ENCODE measurements around the gene POP4. TPM values are rescaled to one million over a fixed set of nuclear protein-coding genes. Genes with fewer than 3 reads are reported as not detected.

The POP4 gene
- polyA plus RNA-seq, 3 donors from 2014 or later, result 174 to 222 (median 184) TPM

DNA sequence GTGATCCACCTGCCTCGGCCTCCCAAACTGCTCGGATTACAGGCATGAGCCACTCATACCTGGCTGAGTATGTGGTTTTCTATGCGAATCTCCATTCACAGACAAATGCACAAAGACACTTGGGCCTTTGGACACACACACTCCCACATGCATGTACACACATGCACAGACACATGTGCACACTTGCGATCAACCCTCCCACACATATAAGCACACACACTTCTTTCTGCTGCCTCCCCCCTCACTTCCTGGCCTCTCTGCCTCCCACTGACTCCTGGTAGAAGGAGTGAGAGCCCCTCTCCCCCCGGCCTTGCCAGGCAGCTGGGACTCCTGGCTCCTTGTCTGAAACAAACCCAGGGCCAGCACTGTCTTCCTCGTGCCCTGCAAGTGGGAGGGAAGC is 29.9 kb downstream of the POP4 start:
- Mint-ChIP-seq H3K27me3 (ENCODE audit: low read depth in 3 of 3) (peaks cover 0 to 3% (median 3%) of the 10 kb centered on the region in 3 donors), H3K4me1 (no peaks in the 10 kb centered on the region), H3K27ac (peak overlapping the region in 2 of 6 donors; percentile 22 to 53), H3K9me3 (no peaks in the 10 kb centered on the region), H3K36me3 (no peaks in the 10 kb centered on the region), H3K4me3 (no peak overlapping the region)
- no peak for DNase-seq

DNA sequence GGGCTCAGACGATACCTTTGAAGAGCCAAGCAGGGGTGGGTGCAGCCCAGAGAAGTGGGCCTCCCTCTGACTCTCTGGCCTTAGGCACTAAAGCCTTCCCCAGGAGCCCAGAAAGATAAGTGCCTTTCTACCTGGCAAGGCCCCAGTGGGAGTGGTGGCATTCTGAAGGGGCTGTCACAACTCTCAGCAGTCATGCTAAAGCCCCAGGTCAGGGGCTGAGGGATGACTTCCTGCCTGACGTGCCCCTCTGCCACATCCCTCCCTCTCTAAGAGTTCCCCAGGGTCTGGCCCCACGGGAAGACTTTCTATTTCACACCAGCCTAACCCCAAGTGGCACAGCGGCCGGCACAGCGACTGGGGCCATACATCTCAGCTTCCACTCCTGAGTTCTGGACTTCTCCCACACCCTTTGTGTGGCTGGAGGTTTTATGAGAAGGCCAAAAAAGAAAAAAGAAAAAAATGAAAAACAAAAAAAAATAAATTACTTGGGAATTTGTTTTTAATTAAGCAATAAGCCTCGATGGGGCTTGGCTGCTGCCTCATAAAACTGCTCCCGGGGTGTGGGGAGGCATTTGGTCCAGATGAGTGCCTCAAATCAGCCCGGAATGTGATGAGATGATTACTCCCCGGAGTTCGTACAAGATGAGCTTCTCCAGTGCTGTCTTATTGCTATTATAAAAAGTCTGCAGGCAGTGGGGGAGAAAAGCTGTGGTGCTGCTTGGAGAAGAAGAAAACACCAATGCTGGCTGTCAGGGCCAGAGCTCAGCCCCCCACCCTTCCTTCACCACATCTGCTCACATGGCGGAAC is 30.7 kb downstream of the POP4 start:
- Mint-ChIP-seq H3K27ac (no peak overlapping the region), H3K4me1 (no peaks in the 10 kb centered on the region), H3K4me3 (no peak overlapping the region), H3K27me3 (ENCODE audit: low read depth in 3 of 3) (peaks cover 0 to 3% (median 3%) of the 10 kb centered on the region in 3 donors), H3K9me3 (no peaks in the 10 kb centered on the region), H3K36me3 (no peaks in the 10 kb centered on the region)
- no peak for DNase-seq

DNA sequence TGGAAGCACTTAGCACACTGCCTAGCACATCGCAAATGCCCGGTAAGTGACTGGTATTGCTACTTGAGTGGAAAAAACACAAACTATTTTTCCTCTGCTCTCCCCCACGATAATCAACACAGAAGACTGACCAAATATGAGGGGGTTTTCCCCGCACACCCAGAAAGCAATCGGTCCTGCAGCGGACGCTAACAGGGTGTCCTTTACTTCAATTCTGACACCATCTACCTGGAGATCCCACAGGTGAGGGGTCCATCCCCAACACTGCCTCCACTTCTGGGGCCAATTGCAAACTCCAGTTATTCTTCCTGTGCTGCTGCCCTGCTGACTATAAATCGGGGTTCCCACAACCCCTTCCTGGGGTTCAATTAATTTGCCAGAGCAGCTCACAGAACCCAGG is 33.0 kb downstream of the POP4 start:
- no peak for DNase-seq
- Mint-ChIP-seq H3K9me3 (no peaks in the 10 kb centered on the region), H3K4me1 (no peaks in the 10 kb centered on the region), H3K4me3 (no peak overlapping the region), H3K36me3 (no peaks in the 10 kb centered on the region), H3K27me3 (ENCODE audit: low read depth in 3 of 3) (peaks cover 0 to 3% (median 3%) of the 10 kb centered on the region in 3 donors), H3K27ac (no peak overlapping the region)

DNA sequence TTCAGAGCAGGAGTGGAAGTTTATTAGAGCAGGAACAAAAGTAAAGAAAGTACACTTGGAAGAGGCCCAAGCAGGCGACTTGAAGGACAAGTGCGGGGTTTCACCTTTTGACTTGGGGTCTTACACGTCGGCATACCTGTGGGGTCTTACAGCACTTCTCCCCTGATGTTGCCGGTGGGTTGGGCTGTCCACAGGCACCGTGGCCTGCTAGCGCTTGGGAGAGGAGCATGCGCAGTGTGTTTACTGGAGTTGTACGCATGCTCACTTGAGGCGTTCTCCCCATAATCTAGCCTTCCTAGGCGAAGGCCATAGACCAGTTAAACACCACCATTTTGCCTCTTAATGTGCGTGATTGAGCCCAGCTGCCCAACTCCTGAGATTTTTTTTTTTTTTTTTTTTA is 34.1 kb downstream of the POP4 start:
- H3K27ac Mint-ChIP-seq, result no peak overlapping the region
- no peaks in the 10 kb centered on the region for H3K36me3 Mint-ChIP-seq
- peaks cover 0 to 5% (median 3%) of the 10 kb centered on the region in 3 donors for H3K27me3 Mint-ChIP-seq (ENCODE audit: low read depth in 3 of 3)
- no peak overlapping the region for H3K4me3 Mint-ChIP-seq
- no peak for DNase-seq
- H3K4me1 Mint-ChIP-seq, result peaks cover 1 to 3% of the 10 kb centered on the region in 2 donors
- H3K9me3 Mint-ChIP-seq, result no peaks in the 10 kb centered on the region

DNA sequence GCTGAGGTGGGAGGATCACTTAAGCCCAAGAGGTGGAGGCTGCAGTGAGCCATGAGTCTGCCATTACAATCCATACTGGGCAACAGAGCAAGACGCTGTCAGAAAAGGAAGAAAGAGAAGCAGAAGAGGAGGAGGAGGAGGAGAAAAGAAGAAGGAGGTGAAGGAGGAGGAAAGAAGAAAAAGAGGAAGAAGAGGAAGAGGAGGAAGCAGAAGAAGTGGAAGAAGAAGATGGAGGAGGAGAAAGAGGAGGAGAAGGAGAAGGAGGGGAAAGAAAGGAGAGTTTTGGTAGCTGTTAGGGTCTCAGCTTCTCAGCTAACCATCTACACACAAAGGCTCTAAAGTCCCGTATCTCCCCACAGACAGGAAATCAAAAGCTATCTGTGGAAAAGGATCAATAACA is 35.5 kb downstream of the POP4 start:
- Mint-ChIP-seq H3K27me3 (ENCODE audit: low read depth in 3 of 3) (peaks cover 2 to 5% (median 2%) of the 10 kb centered on the region in 3 donors), H3K27ac (peak overlapping the region in 1 of 6 donors; percentile 57), H3K4me3 (no peak overlapping the region), H3K9me3 (no peaks in the 10 kb centered on the region), H3K4me1 (peaks cover 14 to 17% of the 10 kb centered on the region in 2 donors), H3K36me3 (no peaks in the 10 kb centered on the region)
- DNase-seq, result no peak

DNA sequence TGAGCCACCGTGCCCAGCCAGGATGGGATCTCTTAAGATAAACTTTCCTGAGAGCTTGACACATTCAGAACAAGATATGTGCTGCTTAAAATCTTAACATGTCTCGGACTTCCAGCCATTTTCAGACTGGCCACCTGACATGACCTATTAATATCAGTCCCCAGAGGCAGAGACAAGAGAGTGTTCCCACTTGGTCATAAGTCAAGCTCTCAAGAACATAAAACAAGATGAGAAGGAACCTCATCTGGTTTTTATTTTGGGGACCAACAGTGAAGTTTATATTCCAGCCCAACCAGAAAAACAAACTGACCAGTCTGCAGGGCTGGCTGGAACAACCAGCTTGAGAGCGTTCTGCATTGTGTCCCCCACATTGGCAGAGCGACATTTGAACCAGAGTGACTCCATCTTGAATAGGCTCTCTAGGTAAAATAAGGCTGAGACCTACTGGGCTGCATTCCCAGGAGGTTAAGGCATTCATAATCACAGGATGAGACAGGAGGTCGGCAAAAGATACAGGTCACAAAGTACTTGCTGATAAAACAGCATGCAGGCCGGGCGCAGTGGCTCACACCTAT is 37.4 kb downstream of the POP4 start:
- peaks cover 15 to 17% of the 10 kb centered on the region in 2 donors for H3K4me1 Mint-ChIP-seq
- no peaks in the 10 kb centered on the region for H3K36me3 Mint-ChIP-seq

DNA sequence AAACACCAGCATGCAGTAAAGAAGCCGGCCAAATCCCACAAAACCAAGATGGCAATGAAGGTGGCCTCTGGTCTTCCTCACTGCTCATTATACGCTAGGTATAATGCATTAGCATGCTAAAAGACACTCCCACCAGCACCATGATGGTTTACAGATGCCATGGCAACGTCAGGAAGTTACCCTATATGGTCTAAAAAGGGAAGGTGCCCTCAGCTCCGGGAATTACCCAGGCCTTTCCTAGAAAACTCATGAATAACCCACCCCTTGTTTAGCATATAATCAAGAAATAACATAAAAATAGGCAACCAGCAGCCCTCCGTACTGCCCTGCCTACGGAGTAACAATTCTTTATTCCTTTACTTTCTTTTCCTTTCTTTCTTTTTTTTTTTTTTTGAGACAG is 38.1 kb downstream of the POP4 start:
- DNase-seq, result no peak
- no peak overlapping the region for H3K27ac Mint-ChIP-seq
- peaks cover 0 to 5% (median 2%) of the 10 kb centered on the region in 3 donors for H3K27me3 Mint-ChIP-seq (ENCODE audit: low read depth in 3 of 3)
- H3K9me3 Mint-ChIP-seq, result no peaks in the 10 kb centered on the region
- peaks cover 15 to 17% of the 10 kb centered on the region in 2 donors for H3K4me1 Mint-ChIP-seq
- no peaks in the 10 kb centered on the region for H3K36me3 Mint-ChIP-seq
- H3K4me3 Mint-ChIP-seq, result no peak overlapping the region

More for the DNA sequence above, 37.4 kb downstream of the POP4 start:
- H3K9me3 Mint-ChIP-seq, result no peaks in the 10 kb centered on the region
- no peak overlapping the region for H3K4me3 Mint-ChIP-seq
- peaks cover 2 to 5% (median 2%) of the 10 kb centered on the region in 3 donors for H3K27me3 Mint-ChIP-seq (ENCODE audit: low read depth in 3 of 3)
- H3K27ac Mint-ChIP-seq, result no peak overlapping the region
- no peak for DNase-seq

DNA sequence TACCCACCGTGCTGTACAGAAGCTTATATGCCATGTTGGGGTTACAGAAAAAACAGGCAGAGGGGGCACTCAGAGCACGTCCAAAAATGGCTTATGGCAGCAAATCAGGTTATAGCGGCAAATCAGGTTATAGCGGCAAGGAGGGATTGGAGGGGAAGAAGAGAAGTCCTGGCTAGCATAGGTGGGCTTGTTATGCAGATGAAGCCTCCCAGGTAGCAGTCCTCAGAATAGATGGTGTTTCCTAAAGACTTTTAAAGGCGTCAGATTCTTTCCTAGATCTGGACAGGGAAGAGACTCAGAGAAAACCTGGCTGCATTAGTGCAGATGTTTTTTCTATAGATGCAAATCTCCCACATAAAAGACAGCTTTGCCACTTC is 39.4 kb downstream of the POP4 start:
- H3K9me3 Mint-ChIP-seq, result no peaks in the 10 kb centered on the region
- H3K4me3 Mint-ChIP-seq, result peak overlapping the region in 3 of 5 donors; percentile 7 to 63 (median 31)
- H3K36me3 Mint-ChIP-seq, result no peaks in the 10 kb centered on the region
- no peak for DNase-seq
- peaks cover 19 to 21% of the 10 kb centered on the region in 2 donors for H3K4me1 Mint-ChIP-seq
- H3K27ac Mint-ChIP-seq, result peak overlapping the region in 1 of 6 donors; percentile 78
- peaks cover 0 to 5% (median 2%) of the 10 kb centered on the region in 3 donors for H3K27me3 Mint-ChIP-seq (ENCODE audit: low read depth in 3 of 3)

DNA sequence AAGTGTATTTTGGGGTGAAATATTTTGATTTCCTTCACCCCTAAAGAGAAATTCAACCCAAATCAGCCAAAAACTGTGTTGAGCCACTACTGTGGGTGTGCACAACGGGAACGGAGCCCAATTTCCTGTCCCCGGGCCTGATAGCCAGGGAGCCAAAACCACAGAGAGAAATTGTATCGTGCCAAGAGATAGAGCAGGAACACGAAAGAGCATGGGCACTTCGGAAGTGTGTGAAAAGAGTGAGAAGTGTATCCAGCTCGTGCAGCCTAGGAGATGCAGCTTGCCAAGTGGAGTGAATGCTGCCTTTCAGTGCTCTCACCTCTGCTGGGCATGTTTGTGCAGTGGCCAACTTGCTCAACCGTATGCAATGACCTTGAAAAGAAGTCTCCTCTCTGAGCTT is 39.8 kb downstream of the POP4 start:
- Mint-ChIP-seq H3K4me1 (peaks cover 23 to 26% of the 10 kb centered on the region in 2 donors), H3K4me3 (peak overlapping the region in 4 of 5 donors; percentile 7 to 63 (median 34)), H3K27ac (peak overlapping the region in 1 of 6 donors; percentile 78), H3K36me3 (no peaks in the 10 kb centered on the region), H3K27me3 (ENCODE audit: low read depth in 3 of 3) (peaks cover 0 to 2% (median 2%) of the 10 kb centered on the region in 3 donors), H3K9me3 (no peaks in the 10 kb centered on the region)
- DNase-seq, result no peak

DNA sequence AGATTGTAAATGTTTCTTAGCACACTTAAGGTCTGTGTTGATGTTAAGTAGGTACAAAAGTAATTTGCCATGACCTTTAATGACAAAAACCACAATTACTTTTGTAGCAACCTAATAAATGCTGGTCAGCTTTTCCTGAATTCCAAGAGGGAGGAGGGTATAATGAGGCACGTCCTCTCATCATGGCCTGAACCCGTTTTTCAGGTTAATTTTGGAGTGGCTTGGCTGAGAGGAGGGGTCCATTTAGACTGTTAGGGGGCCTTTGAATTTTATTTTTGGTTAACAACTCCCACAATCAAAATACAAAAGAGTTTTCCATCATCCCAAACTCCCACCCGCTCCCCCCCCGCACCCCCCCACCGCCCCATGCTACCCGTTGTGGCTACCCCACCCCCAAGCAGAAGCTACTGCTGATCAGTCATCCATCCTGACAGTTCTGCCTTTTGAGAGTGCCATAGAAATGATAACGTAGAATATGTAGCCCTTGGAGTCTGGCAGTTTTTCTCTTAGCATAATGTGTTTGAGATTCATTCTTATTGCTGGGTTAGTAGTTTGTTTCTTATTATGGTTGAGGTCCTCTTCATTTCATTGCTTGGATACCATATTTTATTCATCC is 44.8 kb downstream of the POP4 start:
- H3K27me3 Mint-ChIP-seq (ENCODE audit: low read depth in 3 of 3), result peaks cover 0 to 4% (median 2%) of the 10 kb centered on the region in 3 donors
- no peaks in the 10 kb centered on the region for H3K36me3 Mint-ChIP-seq
- no peak for DNase-seq
- peaks cover 47 to 55% of the 10 kb centered on the region in 2 donors for H3K4me1 Mint-ChIP-seq
- H3K4me3 Mint-ChIP-seq, result peak overlapping the region; percentile 58 to 89 (median 69)
- H3K27ac Mint-ChIP-seq, result peak overlapping the region; percentile 45 to 78 (median 72)
- H3K9me3 Mint-ChIP-seq, result peaks cover 0 to 3% (median under 1%) of the 10 kb centered on the region in 6 donors

DNA sequence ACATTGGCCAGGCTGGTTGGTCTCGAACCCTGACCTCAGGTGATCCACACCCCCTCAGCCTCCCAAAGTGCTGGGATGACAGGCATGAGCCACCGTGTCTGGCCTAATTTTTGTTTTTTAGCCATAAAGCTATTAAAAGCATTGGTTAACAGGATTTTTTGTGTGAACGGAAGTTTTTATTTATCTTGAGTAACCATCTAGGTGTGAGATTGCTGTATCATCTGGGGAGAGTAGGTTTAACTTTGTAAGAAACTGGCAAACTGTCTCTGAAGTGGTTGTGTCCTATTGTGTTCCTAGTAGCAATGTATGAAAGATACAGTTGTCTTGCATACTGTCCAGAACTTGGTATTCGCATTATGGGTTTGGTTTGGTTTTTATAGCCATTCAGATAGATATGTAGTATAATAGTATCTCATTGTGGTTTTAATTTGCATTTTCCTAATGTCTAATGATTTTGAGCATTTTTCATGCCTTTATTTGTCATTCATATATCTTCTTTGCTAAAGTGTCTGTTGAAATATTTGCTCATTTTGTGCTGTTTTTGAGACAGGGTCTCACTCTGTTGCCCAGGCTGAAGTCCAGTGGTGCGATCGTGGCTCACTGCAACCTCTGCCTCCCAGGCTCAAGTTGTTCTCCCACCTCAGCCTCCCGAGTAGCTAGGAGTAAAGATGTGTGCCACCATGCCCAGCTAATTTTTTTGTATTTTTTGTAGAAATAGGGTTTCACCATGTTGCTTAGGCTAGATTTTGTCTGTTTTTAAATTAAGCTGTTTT is 45.7 kb downstream of the POP4 start:
- Mint-ChIP-seq H3K27ac (peak overlapping the region; percentile 1 to 91 (median 74)), H3K4me3 (peak overlapping the region; percentile 58 to 89 (median 69)), H3K9me3 (peaks cover 0 to 3% (median under 1%) of the 10 kb centered on the region in 6 donors), H3K27me3 (ENCODE audit: low read depth in 3 of 3) (peaks cover 0 to 4% (median 0%) of the 10 kb centered on the region in 3 donors), H3K36me3 (no peaks in the 10 kb centered on the region), H3K4me1 (peaks cover 41 to 49% of the 10 kb centered on the region in 2 donors)
- peak; percentile 12 to 44 (median 25) for DNase-seq

DNA sequence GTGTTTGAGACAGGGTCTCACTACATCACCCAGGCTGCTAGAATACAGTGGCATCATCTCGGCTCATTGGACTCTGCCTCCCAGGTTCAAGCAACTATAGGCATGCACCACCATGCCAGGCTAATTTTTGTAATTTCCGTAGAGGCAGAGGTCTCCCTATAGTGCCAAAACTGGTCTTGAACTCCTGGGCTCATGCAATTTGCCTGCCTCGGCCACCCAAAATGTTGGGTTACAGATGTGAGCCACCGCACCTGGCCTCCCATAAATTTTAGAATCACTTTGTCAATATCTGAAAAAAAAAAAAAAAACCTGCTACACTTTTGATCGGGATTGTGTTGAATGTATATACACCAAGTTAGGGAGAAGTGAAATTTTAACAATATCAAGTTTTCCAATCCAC is 47.3 kb downstream of the POP4 start:
- Mint-ChIP-seq H3K4me3 (peak overlapping the region in 2 of 5 donors; percentile 26 to 47), H3K9me3 (peaks cover 0 to 3% (median under 1%) of the 10 kb centered on the region in 6 donors), H3K4me1 (peaks cover 39 to 49% of the 10 kb centered on the region in 2 donors), H3K27me3 (ENCODE audit: low read depth in 3 of 3) (peaks cover 0 to 7% (median 0%) of the 10 kb centered on the region in 3 donors), H3K27ac (peak overlapping the region in 1 of 6 donors; percentile 30), H3K36me3 (no peaks in the 10 kb centered on the region)
- DNase-seq, result no peak

DNA sequence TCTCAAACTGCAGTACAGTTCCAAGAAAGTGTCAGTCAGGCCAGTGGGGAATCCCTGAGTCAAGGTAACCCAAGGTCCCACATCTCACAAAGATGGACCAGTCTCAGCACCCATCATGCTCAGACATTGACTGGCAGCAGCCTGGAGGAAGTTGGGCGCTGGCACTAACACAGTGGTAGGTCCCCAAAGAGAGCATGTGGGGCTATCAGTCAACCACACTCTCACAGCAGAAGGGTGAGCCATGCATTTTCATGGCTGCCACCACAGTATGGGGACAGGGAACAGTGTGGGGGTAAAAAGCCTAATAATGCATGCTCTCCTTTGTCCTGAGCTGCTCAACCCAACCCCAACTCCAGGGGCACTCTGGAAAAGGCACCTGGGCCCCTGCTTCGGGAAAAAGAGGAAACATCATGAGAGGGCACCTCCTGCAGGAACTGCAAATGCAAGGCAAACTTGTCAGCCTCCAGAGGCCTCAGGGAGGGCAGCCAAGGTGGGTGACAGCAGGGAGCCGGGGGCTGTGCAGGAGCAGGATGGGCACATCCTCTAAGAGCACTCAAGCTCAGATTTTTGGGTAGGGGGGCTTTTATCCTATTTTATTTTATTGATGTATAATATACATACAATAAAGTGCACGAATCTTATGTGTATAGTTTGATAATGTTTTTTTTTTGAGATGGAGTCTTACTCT is 49.7 kb downstream of the POP4 start:
- H3K4me1 Mint-ChIP-seq, result peaks cover 32 to 41% of the 10 kb centered on the region in 2 donors
- H3K4me3 Mint-ChIP-seq, result no peak overlapping the region
- DNase-seq, result no peak
- H3K9me3 Mint-ChIP-seq, result peaks cover 0 to 3% (median under 1%) of the 10 kb centered on the region in 6 donors
- peaks cover 0 to 7% (median 0%) of the 10 kb centered on the region in 3 donors for H3K27me3 Mint-ChIP-seq (ENCODE audit: low read depth in 3 of 3)
- peak overlapping the region in 1 of 6 donors; percentile 35 for H3K27ac Mint-ChIP-seq
- H3K36me3 Mint-ChIP-seq, result no peaks in the 10 kb centered on the region

Measured in immature natural killer cell (primary cell).